ENCODE measurements around the gene HLA-F. TPM values are rescaled to one million over a fixed set of nuclear protein-coding genes. Genes with fewer than 3 reads are reported as not detected.

The HLA-F gene
- total and polyA plus RNA-seq, 4 donors: 76.2 to 451 (median 153) TPM

DNA sequence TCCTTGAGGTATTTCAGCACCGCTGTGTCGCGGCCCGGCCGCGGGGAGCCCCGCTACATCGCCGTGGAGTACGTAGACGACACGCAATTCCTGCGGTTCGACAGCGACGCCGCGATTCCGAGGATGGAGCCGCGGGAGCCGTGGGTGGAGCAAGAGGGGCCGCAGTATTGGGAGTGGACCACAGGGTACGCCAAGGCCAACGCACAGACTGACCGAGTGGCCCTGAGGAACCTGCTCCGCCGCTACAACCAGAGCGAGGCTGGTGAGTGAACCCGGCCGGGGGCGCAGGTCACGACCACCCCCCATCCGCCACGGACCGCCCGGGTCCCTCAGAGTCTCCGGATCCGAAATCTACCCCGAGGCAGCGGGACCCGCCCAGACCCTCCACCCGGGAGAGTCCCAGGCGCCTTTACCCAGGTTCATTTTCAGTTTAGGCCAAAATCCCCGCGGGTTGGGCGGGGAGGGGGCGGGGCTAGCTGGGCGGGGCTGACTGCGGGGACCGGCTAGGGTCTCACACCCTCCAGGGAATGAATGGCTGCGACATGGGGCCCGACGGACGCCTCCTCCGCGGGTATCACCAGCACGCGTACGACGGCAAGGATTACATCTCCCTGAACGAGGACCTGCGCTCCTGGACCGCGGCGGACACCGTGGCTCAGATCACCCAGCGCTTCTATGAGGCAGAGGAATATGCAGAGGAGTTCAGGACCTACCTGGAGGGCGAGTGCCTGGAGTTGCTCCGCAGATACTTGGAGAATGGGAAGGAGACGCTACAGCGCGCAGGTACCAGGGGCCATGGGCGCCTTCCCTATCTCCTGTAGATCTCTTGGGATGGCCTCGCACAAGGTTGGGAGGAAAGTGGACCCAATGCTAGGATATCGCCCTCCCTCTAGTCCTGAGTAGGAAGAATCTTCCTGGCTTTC, 693 bp downstream of the HLA-F start:
- WGBS, 2 donors: 6 to 9% methylated on average over 75 to 76 of the region's 76 CpGs
- Histone ChIP-seq H3K9me3 (ENCODE audit: control insufficient read depth in 4 of 4, insufficient read depth in 3 of 4, low read length in 3 of 4) (no peaks in the 10 kb centered on the region), H3K9ac (ENCODE audit: insufficient read depth in 1 of 2, low read length in 2 of 2) (no peak overlapping the region), H3K36me3 (ENCODE audit: control insufficient read depth in 4 of 4, insufficient read depth in 4 of 4, low read length in 4 of 4) (peaks cover 0 to 31% (median 0%) of the 10 kb centered on the region in 4 donors), H3K4me3 (peak overlapping the region; percentile 88), H3K27ac (ENCODE audit: low read depth in 1 of 2, low read length in 1 of 2) (peak overlapping the region; percentile 81 to 89), H3K27me3 (ENCODE audit: control insufficient read depth in 3 of 3, insufficient read depth in 3 of 3, low read length in 2 of 3) (peaks cover 0 to 61% (median 28%) of the 10 kb centered on the region in 3 donors), H3K4me1 (ENCODE audit: control insufficient read depth in 5 of 5, insufficient read depth in 5 of 5, low read length in 5 of 5) (peaks cover 0 to 6% (median 0%) of the 10 kb centered on the region in 5 donors)
- peak; percentile 75 for ATAC-seq (ENCODE audit: insufficient read depth, low FRiP score)
- TF ChIP-seq, protein P1, sequence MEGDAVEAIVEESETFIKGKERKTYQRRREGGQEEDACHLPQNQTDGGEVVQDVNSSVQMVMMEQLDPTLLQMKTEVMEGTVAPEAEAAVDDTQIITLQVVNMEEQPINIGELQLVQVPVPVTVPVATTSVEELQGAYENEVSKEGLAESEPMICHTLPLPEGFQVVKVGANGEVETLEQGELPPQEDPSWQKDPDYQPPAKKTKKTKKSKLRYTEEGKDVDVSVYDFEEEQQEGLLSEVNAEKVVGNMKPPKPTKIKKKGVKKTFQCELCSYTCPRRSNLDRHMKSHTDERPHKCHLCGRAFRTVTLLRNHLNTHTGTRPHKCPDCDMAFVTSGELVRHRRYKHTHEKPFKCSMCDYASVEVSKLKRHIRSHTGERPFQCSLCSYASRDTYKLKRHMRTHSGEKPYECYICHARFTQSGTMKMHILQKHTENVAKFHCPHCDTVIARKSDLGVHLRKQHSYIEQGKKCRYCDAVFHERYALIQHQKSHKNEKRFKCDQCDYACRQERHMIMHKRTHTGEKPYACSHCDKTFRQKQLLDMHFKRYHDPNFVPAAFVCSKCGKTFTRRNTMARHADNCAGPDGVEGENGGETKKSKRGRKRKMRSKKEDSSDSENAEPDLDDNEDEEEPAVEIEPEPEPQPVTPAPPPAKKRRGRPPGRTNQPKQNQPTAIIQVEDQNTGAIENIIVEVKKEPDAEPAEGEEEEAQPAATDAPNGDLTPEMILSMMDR (IDR thresholded peaks at IDR 0.05; ENCODE audit: control extremely low read depth, extremely low read depth): no peak
- peak in 2 of 3 donors; percentile 2 to 24 for DNase-seq

DNA sequence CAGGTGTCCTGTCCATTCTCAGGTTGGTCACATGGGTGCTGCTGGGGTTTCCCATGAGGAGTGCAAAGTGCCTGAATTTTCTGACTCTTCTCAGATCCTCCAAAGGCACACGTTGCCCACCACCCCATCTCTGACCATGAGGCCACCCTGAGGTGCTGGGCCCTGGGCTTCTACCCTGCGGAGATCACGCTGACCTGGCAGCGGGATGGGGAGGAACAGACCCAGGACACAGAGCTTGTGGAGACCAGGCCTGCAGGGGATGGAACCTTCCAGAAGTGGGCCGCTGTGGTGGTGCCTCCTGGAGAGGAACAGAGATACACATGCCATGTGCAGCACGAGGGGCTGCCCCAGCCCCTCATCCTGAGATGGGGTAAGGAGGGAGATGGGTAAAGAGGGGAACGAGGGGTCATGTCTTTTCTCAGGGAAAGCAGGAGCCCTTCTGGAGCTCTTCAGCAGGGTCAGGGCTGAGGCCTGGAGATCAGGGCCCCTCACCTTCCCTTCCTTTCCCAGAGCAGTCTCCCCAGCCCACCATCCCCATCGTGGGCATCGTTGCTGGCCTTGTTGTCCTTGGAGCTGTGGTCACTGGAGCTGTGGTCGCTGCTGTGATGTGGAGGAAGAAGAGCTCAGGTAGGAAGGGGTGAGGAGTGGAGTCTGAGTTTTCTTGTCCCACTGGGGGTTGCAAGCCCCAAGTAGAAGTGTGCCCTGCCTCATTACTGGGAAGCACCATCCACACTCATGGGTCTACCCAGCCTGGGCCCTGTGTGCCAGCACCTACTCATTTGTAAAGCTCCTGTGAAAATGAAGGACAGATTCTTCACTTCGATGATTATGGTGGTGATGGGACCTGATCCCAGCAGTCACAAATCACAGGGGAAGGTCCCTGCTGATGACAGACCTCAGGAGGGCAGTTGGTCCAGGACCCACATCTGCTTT, 2.0 kb downstream of the HLA-F start:
- no peak overlapping the region for H3K9ac ChIP-seq (ENCODE audit: insufficient read depth in 1 of 2, low read length in 2 of 2)
- no peak for ATAC-seq (ENCODE audit: insufficient read depth, low FRiP score)
- 78 to 90% methylated on average over 11 of the region's 11 CpGs for WGBS, 2 donors

DNA sequence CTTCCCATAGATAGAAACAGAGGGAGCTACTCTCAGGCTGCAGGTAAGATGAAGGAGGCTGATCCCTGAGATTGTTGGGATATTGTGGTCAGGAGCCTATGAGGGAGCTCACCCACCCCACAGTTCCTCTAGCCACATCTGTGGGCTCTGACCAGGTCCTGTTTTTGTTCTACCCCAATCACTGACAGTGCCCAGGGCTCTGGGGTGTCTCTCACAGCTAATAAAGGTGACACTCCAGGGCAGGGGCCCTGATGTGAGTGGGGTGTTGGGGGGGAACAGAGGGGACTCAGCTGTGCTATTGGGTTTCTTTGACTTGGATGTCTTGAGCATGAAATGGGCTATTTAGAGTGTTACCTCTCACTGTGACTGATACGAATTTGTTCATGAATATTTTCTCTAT, 2.8 kb downstream of the HLA-F start:
- DNase-seq (no peak), ATAC-seq (ENCODE audit: insufficient read depth, low FRiP score) (no peak)
- Histone ChIP-seq H3K4me1 (ENCODE audit: control insufficient read depth in 5 of 5, insufficient read depth in 5 of 5, low read length in 5 of 5) (peaks cover 0 to 6% (median 0%) of the 10 kb centered on the region in 5 donors), H3K9ac (ENCODE audit: insufficient read depth in 1 of 2, low read length in 2 of 2) (no peak overlapping the region), H3K4me3 (no peak overlapping the region), H3K36me3 (ENCODE audit: control insufficient read depth in 4 of 4, insufficient read depth in 4 of 4, low read length in 4 of 4) (peaks cover 0 to 31% (median 0%) of the 10 kb centered on the region in 4 donors), H3K27me3 (ENCODE audit: control insufficient read depth in 3 of 3, insufficient read depth in 3 of 3, low read length in 2 of 3) (peaks cover 0 to 63% (median 21%) of the 10 kb centered on the region in 3 donors), H3K27ac (ENCODE audit: low read depth in 1 of 2, low read length in 1 of 2) (no peak overlapping the region), H3K9me3 (ENCODE audit: control insufficient read depth in 4 of 4, insufficient read depth in 3 of 4, low read length in 3 of 4) (no peaks in the 10 kb centered on the region)
- 71 to 94% methylated on average over 1 of the region's 1 CpG for WGBS, 2 donors
- TF ChIP-seq, protein P1 (IDR thresholded peaks at IDR 0.05; ENCODE audit: control extremely low read depth, extremely low read depth): no peak

More for the DNA sequence above, 2.0 kb downstream of the HLA-F start:
- peaks cover 0 to 31% (median 0%) of the 10 kb centered on the region in 4 donors for H3K36me3 ChIP-seq (ENCODE audit: control insufficient read depth in 4 of 4, insufficient read depth in 4 of 4, low read length in 4 of 4)
- peaks cover 0 to 61% (median 28%) of the 10 kb centered on the region in 3 donors for H3K27me3 ChIP-seq (ENCODE audit: control insufficient read depth in 3 of 3, insufficient read depth in 3 of 3, low read length in 2 of 3)
- peaks cover 0 to 6% (median 0%) of the 10 kb centered on the region in 5 donors for H3K4me1 ChIP-seq (ENCODE audit: control insufficient read depth in 5 of 5, insufficient read depth in 5 of 5, low read length in 5 of 5)
- DNase-seq: no peak
- no peak overlapping the region for H3K27ac ChIP-seq (ENCODE audit: low read depth in 1 of 2, low read length in 1 of 2)
- no peaks in the 10 kb centered on the region for H3K9me3 ChIP-seq (ENCODE audit: control insufficient read depth in 4 of 4, insufficient read depth in 3 of 4, low read length in 3 of 4)
- TF ChIP-seq, protein P1 (IDR thresholded peaks at IDR 0.05; ENCODE audit: control extremely low read depth, extremely low read depth): no peak
- peak overlapping the region; percentile 88 for H3K4me3 ChIP-seq

Measured in lung (tissue), 12 donors.